Progenitor cell of endocrine pancreas (in vitro differentiated cells): ENCODE data around the gene CD248. TPM values are rescaled to one million over a fixed set of nuclear protein-coding genes. Genes with fewer than 3 reads are reported as not detected.

Experiments used
- DNase-seq: peaks from one replicate; pipeline ENCODE4 v3.0.0; 2021; ENCODE audit warnings: low spot score; ENCODE audit not compliant: unreplicated experiment
- H3K27ac Mint-ChIP-seq: 2 replicates; pipeline ENCODE4 v1.8.0; 2021; ENCODE audit warnings: mild to moderate bottlenecking, moderate library complexity, mixed read lengths
- H3K27me3 Mint-ChIP-seq: 2 replicates; pipeline ENCODE4 v1.8.0; 2021; ENCODE audit warnings: mixed read lengths
- H3K36me3 Mint-ChIP-seq: 2 replicates; pipeline ENCODE4 v1.8.0; 2022; ENCODE audit warnings: mixed read lengths; ENCODE audit not compliant: insufficient read depth
- H3K4me1 Mint-ChIP-seq: 2 replicates; pipeline ENCODE4 v1.8.0; 2021; ENCODE audit warnings: low read depth, mixed read lengths
- H3K4me3 Mint-ChIP-seq: 2 replicates; pipeline ENCODE4 v1.8.0; 2021; ENCODE audit warnings: low read depth, mild to moderate bottlenecking, moderate library complexity, mixed read lengths
- H3K9me3 Mint-ChIP-seq: 2 replicates; pipeline ENCODE4 v1.8.0; 2021; ENCODE audit warnings: low read depth, mixed read lengths
- CTCF ChIP-seq: fragments of 200-600 bp; sonication (generic); IDR thresholded peaks from one replicate; pipeline ENCODE4 v1.5.0; 2021; ENCODE audit warnings: antibody characterized with exemption, mild to moderate bottlenecking; ENCODE audit not compliant: unreplicated experiment
- total RNA-seq: library from RNA; stranded (reverse); gene quantifications from 2 replicates; pipeline ENCODE4 v1.2.1, GENCODE V29; 2021

The CD248 gene
- total RNA-seq, 1 donor from 2014 or later, result 0.22 TPM

- TF ChIP-seq CTCF, result no peak
- no peak overlapping the region for H3K4me3 Mint-ChIP-seq
- peaks cover 4% of the 10 kb centered on the region for H3K4me1 Mint-ChIP-seq
- H3K36me3 Mint-ChIP-seq, result no peaks in the 10 kb centered on the region
- no peak overlapping the region for H3K27ac Mint-ChIP-seq
- H3K27me3 Mint-ChIP-seq, result peaks cover 20% of the 10 kb centered on the region
- no peaks in the 10 kb centered on the region for H3K9me3 Mint-ChIP-seq
- no peak for DNase-seq
These were observed 16.5 kb upstream of the CD248 start for GRCh38 chr11:66333220-66333877.

DNA sequence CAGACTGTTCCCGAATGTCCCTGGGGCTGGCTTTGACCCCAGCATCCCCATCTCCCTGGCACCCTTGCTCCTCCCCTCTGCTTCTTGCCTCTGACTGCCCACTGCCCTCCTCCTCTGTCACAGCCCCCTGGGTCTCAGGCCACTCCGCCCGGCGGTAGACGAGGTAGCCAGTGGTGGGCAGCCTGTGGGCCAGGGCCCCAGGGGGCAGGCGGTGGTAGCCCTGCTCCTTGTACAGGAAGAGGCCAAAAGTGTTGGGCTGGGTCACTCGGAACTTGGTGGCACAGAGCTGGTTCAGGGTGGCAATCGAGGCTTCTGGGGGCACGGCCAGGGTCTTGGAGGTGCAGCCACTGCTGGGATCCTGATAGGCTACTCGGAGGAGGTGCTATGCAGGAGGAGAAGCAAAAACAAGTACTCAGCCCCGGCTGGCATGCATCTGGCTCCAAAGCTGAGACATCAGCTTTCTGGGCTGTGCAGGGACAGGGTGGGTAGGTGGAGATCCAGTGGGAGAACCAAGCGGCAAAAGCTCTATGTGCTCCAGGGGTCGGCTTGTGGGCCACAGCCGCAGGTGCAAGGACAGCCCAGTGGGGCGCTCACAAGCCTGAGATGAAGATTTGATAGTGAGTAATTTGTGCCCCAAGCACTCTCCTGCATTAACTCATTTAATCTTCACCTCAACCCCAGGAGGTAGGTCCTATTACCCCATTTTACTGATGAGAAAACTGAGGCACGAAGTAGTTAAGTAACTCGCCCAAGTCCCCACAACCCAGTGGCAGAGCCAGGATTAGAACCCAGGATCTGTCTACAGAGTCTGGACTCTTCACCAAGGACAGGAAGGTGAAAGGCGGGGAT, 15.8 kb upstream of the CD248 start:
- Mint-ChIP-seq H3K4me3 (no peak overlapping the region), H3K9me3 (no peaks in the 10 kb centered on the region), H3K27me3 (peaks cover 24% of the 10 kb centered on the region), H3K27ac (no peak overlapping the region), H3K4me1 (peaks cover 4% of the 10 kb centered on the region), H3K36me3 (no peaks in the 10 kb centered on the region)
- no peak for TF ChIP-seq CTCF
- DNase-seq, result no peak

GRCh38 chr11:66331542-66332370, 14.9 kb upstream of the CD248 start:
- Mint-ChIP-seq H3K27ac (no peak overlapping the region), H3K4me3 (no peak overlapping the region), H3K36me3 (no peaks in the 10 kb centered on the region), H3K4me1 (peaks cover 4% of the 10 kb centered on the region), H3K27me3 (peaks cover 28% of the 10 kb centered on the region), H3K9me3 (no peaks in the 10 kb centered on the region)
- no peak for TF ChIP-seq CTCF
- no peak for DNase-seq

GRCh38 chr11:66330931-66331330, 14.1 kb upstream of the CD248 start:
- no peaks in the 10 kb centered on the region for H3K36me3 Mint-ChIP-seq
- DNase-seq, result no peak
- H3K4me1 Mint-ChIP-seq, result peaks cover 1% of the 10 kb centered on the region
- no peak overlapping the region for H3K4me3 Mint-ChIP-seq
- TF ChIP-seq CTCF, result no peak
- no peak overlapping the region for H3K27ac Mint-ChIP-seq
- H3K9me3 Mint-ChIP-seq, result no peaks in the 10 kb centered on the region
- H3K27me3 Mint-ChIP-seq, result peaks cover 25% of the 10 kb centered on the region

DNA sequence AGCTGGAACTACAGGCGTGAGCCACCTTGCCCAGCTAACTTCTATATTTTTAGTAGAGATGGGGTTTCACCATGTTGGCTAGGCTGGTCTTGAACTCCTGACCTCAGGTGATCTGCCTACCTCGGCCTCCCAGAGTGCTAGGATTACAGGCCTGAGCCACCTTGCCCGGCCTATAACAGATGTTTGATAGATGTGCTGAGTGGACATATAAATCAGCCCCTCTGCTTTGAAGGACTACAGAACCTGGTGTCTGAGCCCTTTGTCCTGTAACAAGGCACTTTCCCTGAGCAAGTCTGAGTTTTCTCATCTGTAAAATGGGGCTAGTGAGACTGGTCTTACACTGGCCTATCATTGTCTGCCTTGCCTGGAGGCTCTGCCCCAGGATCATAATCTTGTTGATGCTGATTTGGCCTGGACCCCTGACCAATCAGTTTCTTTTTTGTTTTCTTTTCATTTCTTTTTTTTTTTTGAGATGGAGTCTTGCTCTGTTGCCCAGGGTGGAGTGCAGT, 12.4 kb upstream of the CD248 start:
- no peak overlapping the region for H3K27ac Mint-ChIP-seq
- TF ChIP-seq CTCF, result no peak
- no peak overlapping the region for H3K4me3 Mint-ChIP-seq
- H3K9me3 Mint-ChIP-seq, result no peaks in the 10 kb centered on the region
- no peaks in the 10 kb centered on the region for H3K36me3 Mint-ChIP-seq
- DNase-seq, result no peak
- H3K27me3 Mint-ChIP-seq, result peaks cover 20% of the 10 kb centered on the region
- peaks cover 1% of the 10 kb centered on the region for H3K4me1 Mint-ChIP-seq
